HepG2 (cell line): Measurements from ENCODE around the gene ASXL1. TPM values are rescaled to one million over a fixed set of nuclear protein-coding genes. Genes with fewer than 3 reads are reported as not detected.
A peak's percentile ranks its signal among the peaks of the same experiment; 100 is the strongest.

Experiments used
- AGO2 ChIP-seq: fragments of 200-400 bp; formaldehyde crosslinking; optimal IDR thresholded peaks from 2 replicates; pipeline ENCODE3; 2017; ENCODE audit warnings: mild to moderate bottlenecking, low read depth, low read length, moderate library complexity
- AKAP8 ChIP-seq: sonication (generic); formaldehyde crosslinking; IDR thresholded peaks from 2 replicates; pipeline ENCODE4 v1.5.1; 2020; ENCODE audit warnings: mild to moderate bottlenecking, missing genetic modification reagents
- BATF2 ChIP-seq: sonication (generic); formaldehyde crosslinking; IDR thresholded peaks from 2 replicates; pipeline ENCODE4 v1.8.0; 2022; ENCODE audit warnings: mild to moderate bottlenecking, missing genetic modification reagents, moderate library complexity
- EP300 ChIP-seq, 3 experiments: sonication (generic) in 1 of 3; formaldehyde crosslinking in 1 of 3; IDR thresholded peaks; 2 replicates each; pipeline versions ENCODE4 v1.5.1 to v1.6.1; 2011 to 2020; ENCODE audit warnings: low read depth in 2 of 3, low read length in 2 of 3, borderline replicate concordance in 1 of 3, improper control_type of control experiment in 1 of 3, mild to moderate bottlenecking in 1 of 3, missing genetic modification reagents in 1 of 3, moderate library complexity in 1 of 3
- GLMP ChIP-seq: sonication (generic); formaldehyde crosslinking; IDR thresholded peaks from 2 replicates; pipeline ENCODE4 v1.9.0; 2021; ENCODE audit warnings: missing genetic modification reagents, mild to moderate bottlenecking, borderline replicate concordance
- HOXA9 ChIP-seq: sonication (generic); formaldehyde crosslinking; IDR thresholded peaks from 2 replicates; pipeline ENCODE4 v1.8.1; 2022; ENCODE audit warnings: missing genetic modification reagents, mild to moderate bottlenecking, moderate library complexity, borderline replicate concordance
- KMT2B ChIP-seq: IDR thresholded peaks from 2 replicates; pipeline ENCODE4 v1.6.1; 2016; ENCODE audit warnings: missing genetic modification reagents, missing compliant biosample characterization
- MBD4 ChIP-seq: IDR thresholded peaks from 2 replicates; pipeline ENCODE4 v1.6.1; 2012; ENCODE audit warnings: low read length, inconsistent platforms, borderline replicate concordance
- NR2F2 ChIP-seq: IDR thresholded peaks from 2 replicates; pipeline ENCODE4 v1.6.1; 2012; ENCODE audit warnings: low read depth, inconsistent platforms, borderline replicate concordance
- TEF ChIP-seq: sonication (generic); formaldehyde crosslinking; IDR thresholded peaks from 2 replicates; pipeline ENCODE4 v1.5.0; 2020; ENCODE audit warnings: missing genetic modification reagents
- TIGD3 ChIP-seq: sonication (generic); formaldehyde crosslinking; IDR thresholded peaks from 2 replicates; pipeline ENCODE4 v1.5.1; 2020; ENCODE audit warnings: mild to moderate bottlenecking, missing genetic modification reagents, borderline replicate concordance
- U2AF2 ChIP-seq: fragments of 200-400 bp; formaldehyde crosslinking; IDR thresholded peaks from 2 replicates; pipeline ENCODE4 v1.6.1; 2017; ENCODE audit warnings: low read depth, mild to moderate bottlenecking, low read length
- UBTF ChIP-seq: sonication (generic); formaldehyde crosslinking; IDR thresholded peaks from 2 replicates; pipeline ENCODE4 v1.4.0; 2020; ENCODE audit warnings: mild to moderate bottlenecking, missing genetic modification reagents
- ZNF20 ChIP-seq: sonication (generic); formaldehyde crosslinking; IDR thresholded peaks from 2 replicates; pipeline ENCODE4 v1.4.0; 2020; ENCODE audit warnings: mild to moderate bottlenecking, moderate library complexity, missing genetic modification reagents
- ZNF260 ChIP-seq: sonication (generic); formaldehyde crosslinking; IDR thresholded peaks from 2 replicates; pipeline ENCODE4 v1.4.0; 2020; ENCODE audit warnings: missing genetic modification reagents, low read depth, mild to moderate bottlenecking, borderline replicate concordance
- ZNF432 ChIP-seq: sonication (generic); formaldehyde crosslinking; IDR thresholded peaks from 2 replicates; pipeline ENCODE4 v1.5.0; 2020; ENCODE audit warnings: missing genetic modification reagents, mild to moderate bottlenecking, borderline replicate concordance
- ZNF441 ChIP-seq: sonication (generic); formaldehyde crosslinking; IDR thresholded peaks from 2 replicates; pipeline ENCODE4 v1.7.0; 2021; ENCODE audit warnings: missing genetic modification reagents, borderline replicate concordance
- ZNF543 ChIP-seq: sonication (generic); formaldehyde crosslinking; IDR thresholded peaks from 2 replicates; pipeline ENCODE4 v1.4.0; 2020; ENCODE audit warnings: mild to moderate bottlenecking, missing genetic modification reagents
- ZNF607 ChIP-seq: sonication (generic); formaldehyde crosslinking; IDR thresholded peaks from 2 replicates; pipeline ENCODE4 v1.5.1; 2020; ENCODE audit warnings: missing genetic modification reagents, mild to moderate bottlenecking, borderline replicate concordance
- ZNF619 ChIP-seq: sonication (generic); formaldehyde crosslinking; IDR thresholded peaks from 2 replicates; pipeline ENCODE4 v1.4.0; 2020; ENCODE audit warnings: mild to moderate bottlenecking, missing genetic modification reagents
- ZNF652 ChIP-seq: IDR thresholded peaks from 2 replicates; pipeline ENCODE4 v1.6.1; 2016; ENCODE audit warnings: low read depth, borderline replicate concordance
- ZSCAN22 ChIP-seq: sonication (generic); formaldehyde crosslinking; IDR thresholded peaks from 2 replicates; pipeline ENCODE4 v1.4.0; 2020; ENCODE audit warnings: mild to moderate bottlenecking, missing genetic modification reagents
- polyA plus RNA-seq, 8 experiments: library from polyadenylated mRNA; depleted of rRNA in 3 of 8; stranded (reverse) in 7 of 8; unstranded in 1 of 8; fragments of >200 nt; fragmentation: Illumina TruSeq in 4 of 8; extraction: Trizol in 4 of 8; gene quantifications; 2 replicates each; pipeline versions ENCODE4 v1.2.1 to v1.2.3, GENCODE V29; 2011 to 2016; ENCODE audit warnings: low read depth in 4 of 8, missing spikeins in 1 of 8, mixed read lengths in 1 of 8; ENCODE audit not compliant: insufficient read depth in 1 of 8
- total RNA-seq, 5 experiments: library from RNA; depleted of rRNA; stranded (reverse); fragments of >200 nt; fragmentation: Illumina TruSeq; extraction: Trizol; gene quantifications; 2 replicates each; pipeline ENCODE4 v1.2.3, GENCODE V29; 2016; ENCODE audit warnings: low read depth in 1 of 5

ASXL1 gene
- total and polyA plus RNA-seq, 2 of the 13 experiments (the other 11 are each of a cell fraction or from before 2014, with no cell fraction given), result 62.1 to 74.8 TPM

DNA sequence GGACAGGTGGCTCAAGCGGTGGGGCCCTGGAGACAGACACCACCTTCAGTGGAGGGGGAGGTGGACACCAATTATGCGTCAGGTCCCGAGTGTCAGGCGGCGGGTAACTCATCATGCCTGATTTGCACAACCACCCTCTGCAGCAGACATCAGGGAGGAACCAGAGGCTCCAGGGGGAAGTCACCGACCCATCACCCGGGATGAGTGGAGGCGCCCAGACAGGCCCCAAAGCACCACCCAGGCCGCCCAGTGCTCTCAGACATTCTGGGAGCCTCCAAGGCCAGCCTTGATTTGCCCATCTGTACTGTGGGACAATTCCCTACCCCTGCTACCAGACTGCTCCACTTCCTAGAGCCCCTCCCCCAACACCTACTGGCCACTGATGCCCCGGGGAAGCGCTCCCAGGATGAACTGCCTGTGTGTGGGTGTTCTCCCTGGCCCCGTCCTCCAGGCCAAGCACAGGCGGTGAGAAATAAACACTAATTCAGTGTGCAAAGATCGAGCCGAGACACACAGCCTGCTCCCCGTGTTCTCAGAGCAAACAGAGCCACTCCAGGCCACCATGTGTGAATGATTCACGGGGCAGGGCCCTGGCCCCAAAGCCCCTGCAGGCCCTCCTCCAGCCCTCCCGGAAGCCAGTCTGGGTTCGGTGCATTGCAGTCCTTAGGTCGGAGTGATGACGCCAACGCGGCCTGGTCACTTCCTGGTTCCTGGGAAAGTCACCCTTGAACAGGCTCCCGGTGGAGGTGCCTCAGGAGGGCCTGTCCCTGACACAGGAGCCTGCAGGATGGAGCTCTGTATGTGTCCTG lies 107.2 kb downstream of the ASXL1 start (continued):
- TF ChIP-seq ZNF20 (CRISPR knock-in tag), result no peak; the same call in 1 of the 2 replicates
- TF ChIP-seq ZNF441 (CRISPR knock-in tag), result peak; percentile 71
- no peak for TF ChIP-seq BATF2 (CRISPR knock-in tag)
- no peak for TF ChIP-seq HOXA9 (CRISPR knock-in tag)
- TF ChIP-seq ZNF619, result peak; percentile 94; the same call in 1 of the 2 replicates
- TF ChIP-seq ZNF607, result peak; percentile 90; the same call in 1 of the 2 replicates
- TF ChIP-seq ZNF260 (CRISPR knock-in tag), result no peak
- TF ChIP-seq U2AF2, result no peak
- peak; percentile 96 for TF ChIP-seq ZNF543 (CRISPR knock-in tag)
- TF ChIP-seq ZNF432 (CRISPR knock-in tag), result no peak
- peak; percentile 55; the same call in 1 of the 2 replicates for TF ChIP-seq NR2F2
- TF ChIP-seq AGO2, result peak; percentile 74
- peak; percentile 61; the same call in 1 of the 2 replicates for TF ChIP-seq KMT2B
- peak; percentile 99 for TF ChIP-seq UBTF
- no peak for TF ChIP-seq MBD4
- peak; percentile 83; the same call in 1 of the 2 replicates for TF ChIP-seq TIGD3 (CRISPR knock-in tag)
- no peak for TF ChIP-seq TEF
- TF ChIP-seq AKAP8 (CRISPR knock-in tag), result peak; percentile 94
- TF ChIP-seq ZNF652 (CRISPR knock-in tag), result no peak; the same call in 1 of the 2 replicates
- no peak for TF ChIP-seq ZSCAN22 (CRISPR knock-in tag)
- peak in 1 of 2 experiments; percentile 76; a peak in 2 of 4 replicates for TF ChIP-seq EP300 (IDR thresholded peaks at IDR 0.05; ENCODE audit: low read depth in 2 of 2, low read length in 2 of 2)
- peak; percentile 51 for TF ChIP-seq EP300 (CRISPR knock-in tag; IDR thresholded peaks at IDR 0.05; ENCODE audit: borderline replicate concordance)
- no peak for TF ChIP-seq GLMP
